ENCODE measurements around the gene PPP2R1B.

- TF ChIP-seq CTCF (IDR thresholded peaks at IDR 0.05; ENCODE audit: insufficient read depth, low read length) (no peak), POLR2AphosphoS5 (IDR thresholded peaks at IDR 0.05; ENCODE audit: low read depth) (no peak)
Observed at GRCh38 chr11:111696556-111696955, 69.6 kb downstream of the PPP2R1B start.

All from HL-60 (cell line).